Measurements from ENCODE around the gene IFT20. TPM values are rescaled to one million over a fixed set of nuclear protein-coding genes. Genes with fewer than 3 reads are reported as not detected.

Gene IFT20
- total RNA-seq, 1 donor from 2014 or later, result 14.0 TPM

GRCh38 chr17:28379814-28380801 lies 44.8 kb upstream of the IFT20 start:
- Mint-ChIP-seq H3K36me3 (ENCODE audit: low read depth) (peaks cover 17% of the 10 kb centered on the region), H3K9me3 (no peaks in the 10 kb centered on the region), H3K4me1 (peaks cover 13% of the 10 kb centered on the region), H3K27ac (ENCODE audit: unreplicated experiment) (no peak overlapping the region), H3K4me3 (no peak overlapping the region), H3K27me3 (ENCODE audit: low read depth) (peaks cover 35% of the 10 kb centered on the region)
- TF ChIP-seq CTCF (conservative IDR thresholded peaks at IDR 0.05), result no peak
- no peak for DNase-seq (ENCODE audit: low read depth, low spot score)

GRCh38 chr17:28372945-28373274 lies 37.6 kb upstream of the IFT20 start:
- Mint-ChIP-seq H3K4me1 (peaks cover 35% of the 10 kb centered on the region), H3K36me3 (ENCODE audit: low read depth) (peaks cover 2% of the 10 kb centered on the region), H3K27ac (ENCODE audit: unreplicated experiment) (no peak overlapping the region), H3K27me3 (ENCODE audit: low read depth) (peaks cover 2% of the 10 kb centered on the region), H3K9me3 (no peaks in the 10 kb centered on the region), H3K4me3 (peak overlapping the region; percentile 89)
- DNase-seq (ENCODE audit: low read depth, low spot score), result no peak
- TF ChIP-seq CTCF (conservative IDR thresholded peaks at IDR 0.05), result no peak

- peak; percentile 23 for DNase-seq (ENCODE audit: low read depth, low spot score)
- Mint-ChIP-seq H3K4me1 (peaks cover 35% of the 10 kb centered on the region), H3K36me3 (ENCODE audit: low read depth) (peaks cover 2% of the 10 kb centered on the region), H3K27me3 (ENCODE audit: low read depth) (peaks cover 2% of the 10 kb centered on the region), H3K9me3 (no peaks in the 10 kb centered on the region), H3K4me3 (peak overlapping the region; percentile 89), H3K27ac (ENCODE audit: unreplicated experiment) (no peak overlapping the region)
- no peak for TF ChIP-seq CTCF (conservative IDR thresholded peaks at IDR 0.05)
Measured at GRCh38 chr17:28372203-28372944, 37.1 kb upstream of the IFT20 start.

GRCh38 chr17:28371245-28372202 lies 36.3 kb upstream of the IFT20 start, which contains the start of gene SARM1:
TSS of gene SARM1 (plus strand) at chr17:28371694. CDS start at chr17:28372033, 339 bp downstream.
- Mint-ChIP-seq H3K36me3 (ENCODE audit: low read depth) (peaks cover 2% of the 10 kb centered on the region), H3K27ac (ENCODE audit: unreplicated experiment) (peak within 1 kb of the TSS; percentile 78), H3K4me3 (peak within 1 kb of the TSS; percentile 90), H3K9me3 (no peaks in the 10 kb centered on the region), H3K4me1 (peaks cover 35% of the 10 kb centered on the region), H3K27me3 (ENCODE audit: low read depth) (peaks cover 2% of the 10 kb centered on the region)
- TF ChIP-seq CTCF (conservative IDR thresholded peaks at IDR 0.05), result no peak
- peak; percentile 97 for DNase-seq (ENCODE audit: low read depth, low spot score)

- Mint-ChIP-seq H3K36me3 (ENCODE audit: low read depth) (peaks cover 2% of the 10 kb centered on the region), H3K9me3 (no peaks in the 10 kb centered on the region), H3K4me1 (peaks cover 35% of the 10 kb centered on the region), H3K4me3 (peak overlapping the region; percentile 90), H3K27me3 (ENCODE audit: low read depth) (peaks cover 2% of the 10 kb centered on the region), H3K27ac (ENCODE audit: unreplicated experiment) (no peak overlapping the region)
- DNase-seq (ENCODE audit: low read depth, low spot score), result no peak
- no peak for TF ChIP-seq CTCF (conservative IDR thresholded peaks at IDR 0.05)
Measured at GRCh38 chr17:28370744-28371103, 35.5 kb upstream of the IFT20 start.

Measured in neural crest cell (in vitro differentiated cells).